OCI-LY3 (cell line): ENCODE results near the gene MOXD1.

Experiments
- CTCF ChIP-seq: fragments of 200-600, 300-600 bp; sonication (generic); IDR thresholded peaks from 2 replicates; pipeline ENCODE4 v1.5.1; 2014; ENCODE audit warnings: antibody characterized with exemption, low read length, low read depth
- EZH2phosphoT487 ChIP-seq: fragments of 200-600 bp; shearing (Covaris generic); IDR thresholded peaks from 2 replicates; pipeline ENCODE4 v1.6.1; 2018; ENCODE audit warnings: antibody characterized with exemption, mixed run types, low read depth

GRCh38 chr6:132264021-132264500 is 137.2 kb downstream of the MOXD1 start:
- no peak for TF ChIP-seq CTCF
- TF ChIP-seq EZH2phosphoT487 = no peak
